ENCODE results near the gene BCAN.
A peak's percentile ranks its signal among the peaks of the same experiment; 100 is the strongest.

DNA sequence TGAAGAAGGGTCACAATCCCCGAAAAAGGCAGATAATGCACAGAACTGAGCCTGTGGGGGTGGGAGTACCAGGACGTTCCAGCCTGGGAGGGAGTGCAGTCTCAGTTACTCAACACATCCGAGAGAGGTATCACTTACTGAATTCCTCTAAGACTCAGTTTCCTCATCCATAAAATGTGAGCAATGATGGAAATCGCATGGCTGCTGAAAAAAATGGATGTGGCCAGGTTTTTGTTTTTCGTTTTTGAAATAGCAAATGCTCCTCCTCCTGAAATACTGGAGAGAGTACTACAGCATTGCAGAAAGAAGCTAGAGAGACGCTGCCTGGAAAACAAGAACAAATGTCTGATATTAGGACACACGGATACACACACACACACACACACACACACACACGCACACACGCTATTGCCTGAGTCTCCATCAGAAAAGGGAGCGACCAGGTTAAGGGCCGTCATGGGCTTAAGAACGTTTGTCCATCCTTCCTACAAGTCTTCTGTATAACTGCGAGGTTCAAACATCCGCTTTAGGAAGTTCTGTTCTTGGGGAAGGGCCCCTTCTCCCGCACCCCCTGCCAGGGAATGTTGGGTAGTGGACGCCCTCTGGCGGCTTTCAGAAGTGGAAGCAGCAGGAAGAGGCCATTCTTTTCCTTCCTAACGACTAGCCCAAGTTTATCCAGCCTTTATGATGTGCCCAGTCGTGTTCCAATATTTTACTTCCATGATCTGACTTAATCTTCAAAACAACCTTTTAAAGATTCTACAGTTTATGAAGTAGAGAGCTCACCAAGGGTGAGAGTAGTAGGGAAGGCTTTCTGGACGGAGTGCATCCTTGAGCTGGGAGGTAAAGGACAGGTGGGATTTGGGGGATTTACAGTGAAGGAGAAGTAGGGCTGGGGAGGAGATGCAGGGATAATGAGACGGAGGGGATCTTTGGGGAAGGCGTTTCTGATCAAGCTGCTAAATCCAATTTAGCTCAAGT is 36.0 kb downstream of the BCAN start:
- no peak for TF ChIP-seq POLR2A (IDR thresholded peaks at IDR 0.05)
- TF ChIP-seq CTCF (IDR thresholded peaks at IDR 0.05 in 8 of 11, conservative IDR thresholded peaks at IDR 0.05 in 3 of 11) = peak; percentile 50 to 91 (median 80)

All from spleen (tissue), 7 donors.